Lower leg skin (tissue), 4 donors: Measurements from ENCODE around the gene CPLANE1. TPM values are rescaled to one million over a fixed set of nuclear protein-coding genes. Genes with fewer than 3 reads are reported as not detected.
A peak's percentile ranks its signal among the peaks of the same experiment; 100 is the strongest.
"Not testable (repeated sequence)": the region's sequence is repeated elsewhere in the genome, so short reads cannot be mapped to it uniquely, and the experiment has no call there.

Experiments
- DNase-seq, 2 donors: peaks; one replicate each; pipeline ENCODE4 v3.0.0-alpha.2; 2019; ENCODE audit warnings: low spot score in 2 of 2
- H3K4me3 ChIP-seq: fragments of 200-600 bp; sonication (generic); 2 replicates; pipeline ENCODE4 v1.5.1; 2017; ENCODE audit warnings: mild to moderate bottlenecking, low read depth; ENCODE audit not compliant: poor library complexity, severe bottlenecking
- POLR2A ChIP-seq, 2 donors: fragments of 450-650 bp; IDR thresholded peaks; one replicate each; pipeline ENCODE4 v1.6.1; 2016 to 2017; ENCODE audit warnings: antibody characterized with exemption in 2 of 2, mild to moderate bottlenecking in 1 of 2, moderate library complexity in 1 of 2
- WGBS, 2 donors: methylation state at CpG; one replicate each; pipeline ENCODE4 v1.1.5; 2018; 5-methylcytosine and 5-hydroxymethylcytosine counted together
- intact Hi-C: fragments of 100-400 bp; cut with DNase I; formaldehyde crosslinking; loops from one replicate; pipeline ENCODE4 v1.15.0; 2023; ENCODE audit warnings: low total_unique reads
- total RNA-seq, 4 donors: library from RNA; depleted of rRNA; stranded (reverse); fragments of >200 nt; gene quantifications; one replicate each; pipeline ENCODE4 v1.1.0, GENCODE V29; 2016
- TF ChIP-seq, protein P1 (sequence below), 3 donors: fragments of 450-650 bp; IDR thresholded peaks; one replicate each; pipeline ENCODE4 v1.5.1; 2016; ENCODE audit warnings: antibody characterized with exemption in 3 of 3, mild to moderate bottlenecking in 3 of 3, moderate library complexity in 2 of 3

The CPLANE1 gene
- total RNA-seq, result 10 to 100 TPM in 2 of 4 donors, 1 to 10 TPM in 2; 6.4 to 12.0 (median 9.7) TPM

DNA sequence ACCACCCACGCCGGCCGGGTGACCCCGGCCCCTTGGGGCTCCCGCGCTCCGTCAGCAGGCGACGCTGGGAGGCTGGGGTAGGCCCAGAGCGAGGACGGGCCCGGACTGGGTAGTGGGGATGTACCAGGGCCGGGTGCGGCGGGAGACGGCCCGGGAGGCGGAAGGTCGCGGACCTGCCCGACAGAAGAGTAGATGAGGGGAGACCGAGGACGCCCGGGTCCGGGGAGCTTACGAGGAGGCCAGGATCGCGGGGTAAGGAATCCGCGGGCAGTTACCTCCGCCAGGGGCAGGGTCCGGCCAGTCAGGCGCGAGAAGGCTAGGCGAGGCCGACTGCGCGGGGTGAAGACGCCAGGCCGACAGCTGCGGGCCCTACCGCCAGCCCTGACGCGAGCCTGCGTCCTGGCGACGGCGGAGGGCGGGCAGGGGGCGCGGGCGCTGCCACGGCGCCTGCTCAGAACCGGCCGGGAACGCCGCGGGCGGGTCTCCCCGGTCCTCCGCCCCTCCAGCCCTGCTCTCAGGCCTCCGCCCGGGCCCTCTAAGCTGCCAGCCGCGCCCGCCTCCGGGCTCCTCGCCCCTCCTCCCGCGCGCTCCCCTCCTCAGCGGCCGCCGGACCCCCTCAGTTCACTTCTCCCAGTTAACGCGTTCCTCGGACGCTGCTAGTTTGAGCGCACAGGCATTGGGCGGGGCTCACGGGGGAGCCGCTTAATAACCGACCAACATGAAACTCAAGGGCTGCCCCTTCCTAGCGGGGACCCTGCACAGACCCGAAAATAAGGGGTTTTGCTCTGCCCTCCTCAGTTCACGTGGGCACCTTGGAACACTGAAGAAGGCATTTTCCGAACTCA lies at the start of gene CPLANE1:
Gene CPLANE1, minus strand, starts transcription at position 407 of the 845 bp plus-strand sequence. CDS start 1,678 bp downstream, outside the sequence.
- WGBS, 2 donors, result 1% methylated on average over 48 to 72 of the region's 88 CpGs
- intact Hi-C loops, result no loop called here
- peak; percentile 35 to 93 for DNase-seq
- no peak for TF ChIP-seq POLR2A (IDR thresholded peaks at IDR 0.05)
- TF ChIP-seq, protein P1, sequence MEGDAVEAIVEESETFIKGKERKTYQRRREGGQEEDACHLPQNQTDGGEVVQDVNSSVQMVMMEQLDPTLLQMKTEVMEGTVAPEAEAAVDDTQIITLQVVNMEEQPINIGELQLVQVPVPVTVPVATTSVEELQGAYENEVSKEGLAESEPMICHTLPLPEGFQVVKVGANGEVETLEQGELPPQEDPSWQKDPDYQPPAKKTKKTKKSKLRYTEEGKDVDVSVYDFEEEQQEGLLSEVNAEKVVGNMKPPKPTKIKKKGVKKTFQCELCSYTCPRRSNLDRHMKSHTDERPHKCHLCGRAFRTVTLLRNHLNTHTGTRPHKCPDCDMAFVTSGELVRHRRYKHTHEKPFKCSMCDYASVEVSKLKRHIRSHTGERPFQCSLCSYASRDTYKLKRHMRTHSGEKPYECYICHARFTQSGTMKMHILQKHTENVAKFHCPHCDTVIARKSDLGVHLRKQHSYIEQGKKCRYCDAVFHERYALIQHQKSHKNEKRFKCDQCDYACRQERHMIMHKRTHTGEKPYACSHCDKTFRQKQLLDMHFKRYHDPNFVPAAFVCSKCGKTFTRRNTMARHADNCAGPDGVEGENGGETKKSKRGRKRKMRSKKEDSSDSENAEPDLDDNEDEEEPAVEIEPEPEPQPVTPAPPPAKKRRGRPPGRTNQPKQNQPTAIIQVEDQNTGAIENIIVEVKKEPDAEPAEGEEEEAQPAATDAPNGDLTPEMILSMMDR (IDR thresholded peaks at IDR 0.05), result no peak
- peak within 1 kb of the TSS; percentile 76 for H3K4me3 ChIP-seq

DNA sequence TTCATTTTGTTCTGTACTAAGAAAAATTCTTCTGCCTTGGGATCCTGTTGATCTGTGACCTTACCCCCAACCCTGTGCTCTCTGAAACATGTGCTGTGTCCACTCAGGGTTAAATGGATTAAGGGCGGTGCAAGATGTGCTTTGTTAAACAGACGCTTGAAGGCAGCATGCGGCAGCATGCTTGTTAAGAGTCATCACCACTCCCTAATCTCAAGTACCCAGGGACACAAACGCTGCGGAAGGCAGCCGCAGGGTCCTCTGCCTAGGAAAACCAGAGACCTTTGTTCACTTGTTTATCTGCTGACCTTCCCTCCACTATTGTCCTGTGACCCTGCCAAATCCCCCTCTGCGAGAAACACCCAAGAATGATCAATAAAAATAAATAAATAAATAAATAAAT lies 47.1 kb upstream of the CPLANE1 start:
- DNase-seq, H3K4me3 ChIP-seq, intact Hi-C loops: not testable (repeated sequence)
- 87 to 93% methylated on average over 7 of the region's 7 CpGs for WGBS, 2 donors

- TF ChIP-seq, protein P1 (IDR thresholded peaks at IDR 0.05), result no peak
- no peak for TF ChIP-seq POLR2A (IDR thresholded peaks at IDR 0.05)
- H3K4me3 ChIP-seq, result no peak overlapping the region
- WGBS, 2 donors, result 92 to 94% methylated on average over 5 of the region's 5 CpGs
- peak in 1 of 2 donors; percentile 53 for DNase-seq
- intact Hi-C loops, result no loop called here
Observed at GRCh38 chr5:37283214-37283820, 34.1 kb upstream of the CPLANE1 start.

DNA sequence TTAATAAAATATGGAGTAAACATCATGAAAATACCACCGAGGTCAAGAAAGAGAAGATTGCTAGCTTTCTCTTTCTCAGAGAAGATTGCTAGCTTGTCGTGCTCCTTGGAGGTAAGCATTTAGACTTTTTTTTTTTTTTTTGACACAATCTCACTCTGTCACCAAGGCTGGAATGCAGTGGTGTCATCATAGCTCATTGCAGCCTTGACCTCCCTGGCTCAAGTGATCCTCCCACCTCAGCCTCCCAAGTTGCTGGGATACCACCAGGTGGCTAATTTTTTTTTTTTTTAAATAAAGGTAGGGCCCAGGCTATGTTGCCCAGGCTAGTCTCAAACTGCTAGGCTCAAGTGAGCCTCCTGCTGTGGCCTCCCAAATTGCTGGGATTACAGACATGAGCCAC lies 26.3 kb upstream of the CPLANE1 start:
- intact Hi-C loops, result no loop called here
- no peak overlapping the region for H3K4me3 ChIP-seq
- no peak for DNase-seq
- TF ChIP-seq, protein P1 (IDR thresholded peaks at IDR 0.05), result no peak
- TF ChIP-seq POLR2A (IDR thresholded peaks at IDR 0.05), result no peak
- 87 to 92% methylated on average over 2 of the region's 2 CpGs for WGBS, 2 donors

DNA sequence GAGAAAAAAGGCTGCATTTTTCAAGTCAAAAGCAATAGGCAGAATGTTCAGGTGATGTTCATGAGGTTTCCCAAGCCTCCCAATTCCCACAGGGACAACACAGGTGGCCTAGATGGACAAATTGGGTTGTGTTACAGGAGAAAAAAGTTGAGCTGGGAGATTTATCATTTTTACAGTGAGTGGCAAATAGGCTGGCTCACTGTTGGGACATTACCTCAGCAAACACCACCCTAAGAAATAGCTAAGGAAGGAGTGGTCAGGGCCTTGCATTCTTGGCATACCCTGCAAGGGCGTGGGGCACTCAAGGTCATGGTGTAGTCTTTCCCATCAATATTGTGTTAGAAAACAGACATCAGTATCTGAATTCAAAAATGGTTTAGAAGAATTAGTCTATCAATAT lies 23.3 kb upstream of the CPLANE1 start:
- no peak for TF ChIP-seq POLR2A (IDR thresholded peaks at IDR 0.05)
- TF ChIP-seq, protein P1 (IDR thresholded peaks at IDR 0.05), result no peak
- intact Hi-C loops, result no loop called here
- 59 to 61% methylated on average over 1 of the region's 1 CpG for WGBS, 2 donors
- peak in 1 of 2 donors; percentile 57 for DNase-seq
- no peak overlapping the region for H3K4me3 ChIP-seq

DNA sequence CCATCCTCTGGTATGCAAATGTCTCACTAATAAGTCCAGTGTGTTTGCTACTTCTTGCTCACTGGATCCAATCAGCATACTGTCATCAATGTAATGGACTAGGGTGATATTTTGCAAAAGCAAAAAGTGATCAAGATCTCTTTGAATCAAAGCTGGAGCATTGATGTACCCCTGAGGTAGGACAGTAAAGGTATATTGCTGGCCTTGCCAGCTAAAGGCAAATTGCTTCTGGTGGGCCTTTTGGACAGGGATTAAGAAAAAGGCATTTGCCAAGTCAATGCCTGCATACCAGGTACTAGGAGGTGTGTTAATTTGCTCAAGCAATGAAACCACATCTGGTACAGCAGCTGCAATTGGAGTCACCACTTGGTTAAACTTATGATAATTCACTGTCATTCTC lies 18.9 kb upstream of the CPLANE1 start:
- H3K4me3 ChIP-seq, DNase-seq, intact Hi-C loops: not testable (repeated sequence)
